ENCODE data around the gene PTGES2.
"Not testable (repeated sequence)": the region's sequence is repeated elsewhere in the genome, so short reads cannot be mapped to it uniquely, and the experiment has no call there.

PTGES2 gene

GRCh38 chr9:128136816-128137793 is 9.6 kb upstream of the PTGES2 start:
- no peak for DNase-seq (ENCODE audit: low read depth)

GRCh38 chr9:128135561-128135960 is 8.0 kb upstream of the PTGES2 start:
- DNase-seq (ENCODE audit: low read depth): not testable (repeated sequence)

- not testable (repeated sequence) for DNase-seq (ENCODE audit: low read depth)
Measured at GRCh38 chr9:128132139-128132538, 4.6 kb upstream of the PTGES2 start.

GRCh38 chr9:128131346-128131745 is 3.8 kb upstream of the PTGES2 start:
- DNase-seq (ENCODE audit: low read depth): not testable (repeated sequence)

GRCh38 chr9:128130651-128131050 is 3.1 kb upstream of the PTGES2 start:
- not testable (repeated sequence) for DNase-seq (ENCODE audit: low read depth)

- DNase-seq (ENCODE audit: low read depth): not testable (repeated sequence)
Measured at GRCh38 chr9:128129976-128130590, 2.6 kb upstream of the PTGES2 start.

- no peak for DNase-seq (ENCODE audit: low read depth)
Measured at GRCh38 chr9:128128836-128129590, 1.5 kb upstream of the PTGES2 start.

- peak; percentile 72 for DNase-seq (ENCODE audit: low read depth)
Measured at GRCh38 chr9:128127990-128128835, 684 bp upstream of the PTGES2 start.

- DNase-seq (ENCODE audit: low read depth): no peak
Measured at GRCh38 chr9:128125580-128126354, 1.8 kb downstream of the PTGES2 start.

GRCh38 chr9:128124873-128125579 is 2.5 kb downstream of the PTGES2 start:
- DNase-seq (ENCODE audit: low read depth): peak; percentile 54

GRCh38 chr9:128124451-128124850 is 3.1 kb downstream of the PTGES2 start:
- no peak for DNase-seq (ENCODE audit: low read depth)

- DNase-seq (ENCODE audit: low read depth): no peak
Measured at GRCh38 chr9:128123451-128124080, 4.0 kb downstream of the PTGES2 start.

GRCh38 chr9:128122809-128123175 is 4.7 kb downstream of the PTGES2 start:
- no peak for DNase-seq (ENCODE audit: low read depth)

GRCh38 chr9:128121924-128122808 is 5.4 kb downstream of the PTGES2 start:
- DNase-seq (ENCODE audit: low read depth): no peak

GRCh38 chr9:128121466-128121810 is 6.1 kb downstream of the PTGES2 start:
- no peak for DNase-seq (ENCODE audit: low read depth)

GRCh38 chr9:128120741-128121465 is 6.6 kb downstream of the PTGES2 start:
- DNase-seq (ENCODE audit: low read depth): no peak

- no peak for DNase-seq (ENCODE audit: low read depth)
Measured at GRCh38 chr9:128120061-128120740, 7.3 kb downstream of the PTGES2 start.
